Gastrocnemius medialis (tissue), 4 donors: ENCODE data around the gene NCSTN. TPM values are rescaled to one million over a fixed set of nuclear protein-coding genes. Genes with fewer than 3 reads are reported as not detected.
A peak's percentile ranks its signal among the peaks of the same experiment; 100 is the strongest.

Source experiments
- ATAC-seq, 2 donors: fragments of 150-250 bp; one replicate each; pipeline ENCODE4 v1.9.1; 2016
- DNase-seq, 2 donors: peaks; one replicate each; pipeline ENCODE4 v3.0.0-alpha.2; 2019
- H3K27ac ChIP-seq, 4 donors: fragments of 200-600 bp; sonication (generic); 1 replicate in 1 of 4; 2 replicates in 3 of 4; pipeline ENCODE4 v1.5.1; 2016 to 2018; ENCODE audit warnings: mild to moderate bottlenecking in 2 of 4, moderate library complexity in 1 of 4
- H3K27me3 ChIP-seq, 3 donors: fragments of 200-600 bp; sonication (generic) in 2 of 3; 1 replicate in 1 of 3; 2 replicates in 2 of 3; pipeline versions ENCODE4 v1.5.1 to v1.6.0; 2016 to 2019; ENCODE audit warnings: mild to moderate bottlenecking in 1 of 3, moderate library complexity in 1 of 3
- H3K36me3 ChIP-seq, 2 donors: fragments of 200-600 bp; sonication (generic) in 1 of 2; one replicate each; pipeline ENCODE4 v1.5.1; 2017 to 2018
- H3K4me1 ChIP-seq, 2 donors: fragments of 200-600 bp; sonication (generic) in 1 of 2; one replicate each; pipeline ENCODE4 v1.5.1; 2016 to 2017; ENCODE audit warnings: mild to moderate bottlenecking in 2 of 2
- H3K4me3 ChIP-seq, 4 donors: fragments of 200-600 bp; sonication (generic) in 3 of 4; 1 replicate in 1 of 4; 2 replicates in 3 of 4; pipeline ENCODE4 v1.5.1; 2016 to 2019; ENCODE audit warnings: mild to moderate bottlenecking in 2 of 4
- H3K9me3 ChIP-seq, 3 donors: fragments of 200-600 bp; sonication (generic) in 2 of 3; 1 replicate in 1 of 3; 2 replicates in 2 of 3; pipeline ENCODE4 v1.5.1; 2016 to 2019
- POLR2A ChIP-seq, 2 donors: fragments of 450-650 bp; IDR thresholded peaks; one replicate each; pipeline ENCODE4 v1.6.1; 2017; ENCODE audit warnings: antibody characterized with exemption in 2 of 2, mild to moderate bottlenecking in 2 of 2, moderate library complexity in 2 of 2
- in situ Hi-C, 4 donors: fragments of 200-750 bp; cut with MboI; loops; one replicate each; pipeline versions ENCODE4 v1.15.0 to v1.8.0; 2017; ENCODE audit warnings: low sequenced_read_pairs in 4 of 4
- intact Hi-C: fragments of 100-400 bp; cut with DNase I; formaldehyde crosslinking; loops from one replicate; pipeline ENCODE4 v1.15.1; 2023; ENCODE audit warnings: low total_unique reads
- total RNA-seq, 4 donors: library from RNA; depleted of rRNA; stranded (reverse); fragments of >200 nt; gene quantifications; one replicate each; pipeline versions ENCODE4 v1.1.0 to v1.2.3, GENCODE V29; 2016
- TF ChIP-seq, protein P1 (sequence below), 5 experiments: fragments of 450-650 bp in 3 of 5; fragments of 200-600 bp in 2 of 5; sonication (generic) in 2 of 5; IDR thresholded peaks in 4 of 5; conservative IDR thresholded peaks in 1 of 5; 1 replicate in 4 of 5; 2 replicates in 1 of 5; pipeline ENCODE4 v1.5.1; 2016 to 2019; ENCODE audit warnings: antibody characterized with exemption in 5 of 5, mild to moderate bottlenecking in 3 of 5, moderate library complexity in 3 of 5

NCSTN gene
- total RNA-seq, 4 donors from 2014 or later: 29.2 to 59.3 (median 33.2) TPM

DNA sequence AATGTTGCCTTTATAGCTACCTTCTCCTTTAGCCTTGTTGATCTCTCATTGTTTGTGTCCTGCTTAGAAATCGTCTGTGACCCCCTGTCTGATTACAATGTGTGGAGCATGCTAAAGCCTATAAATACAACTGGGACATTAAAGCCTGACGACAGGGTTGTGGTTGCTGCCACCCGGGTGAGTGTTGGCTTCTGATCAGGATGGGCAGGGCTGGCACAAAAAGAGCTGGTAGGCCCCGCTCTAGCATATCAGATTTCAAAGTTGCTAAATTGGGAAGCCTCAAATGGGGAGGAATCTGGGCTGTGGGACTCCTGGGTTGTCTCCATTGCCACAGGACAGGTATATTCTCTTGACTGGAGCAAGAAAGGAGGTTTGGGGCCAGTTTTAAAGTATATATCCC, 8.4 kb downstream of the NCSTN start:
- Histone ChIP-seq H3K4me1 (peaks cover 20 to 50% of the 10 kb centered on the region in 2 donors), H3K27ac (peak overlapping the region; percentile 84 to 88 (median 85)), H3K27me3 (no peaks in the 10 kb centered on the region), H3K36me3 (peaks cover 2 to 96% of the 10 kb centered on the region in 2 donors), H3K9me3 (no peaks in the 10 kb centered on the region), H3K4me3 (peak overlapping the region in 1 of 4 donors; percentile 7)
- TF ChIP-seq, protein P1, sequence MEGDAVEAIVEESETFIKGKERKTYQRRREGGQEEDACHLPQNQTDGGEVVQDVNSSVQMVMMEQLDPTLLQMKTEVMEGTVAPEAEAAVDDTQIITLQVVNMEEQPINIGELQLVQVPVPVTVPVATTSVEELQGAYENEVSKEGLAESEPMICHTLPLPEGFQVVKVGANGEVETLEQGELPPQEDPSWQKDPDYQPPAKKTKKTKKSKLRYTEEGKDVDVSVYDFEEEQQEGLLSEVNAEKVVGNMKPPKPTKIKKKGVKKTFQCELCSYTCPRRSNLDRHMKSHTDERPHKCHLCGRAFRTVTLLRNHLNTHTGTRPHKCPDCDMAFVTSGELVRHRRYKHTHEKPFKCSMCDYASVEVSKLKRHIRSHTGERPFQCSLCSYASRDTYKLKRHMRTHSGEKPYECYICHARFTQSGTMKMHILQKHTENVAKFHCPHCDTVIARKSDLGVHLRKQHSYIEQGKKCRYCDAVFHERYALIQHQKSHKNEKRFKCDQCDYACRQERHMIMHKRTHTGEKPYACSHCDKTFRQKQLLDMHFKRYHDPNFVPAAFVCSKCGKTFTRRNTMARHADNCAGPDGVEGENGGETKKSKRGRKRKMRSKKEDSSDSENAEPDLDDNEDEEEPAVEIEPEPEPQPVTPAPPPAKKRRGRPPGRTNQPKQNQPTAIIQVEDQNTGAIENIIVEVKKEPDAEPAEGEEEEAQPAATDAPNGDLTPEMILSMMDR (IDR thresholded peaks at IDR 0.05 in 4 of 5, conservative IDR thresholded peaks at IDR 0.05 in 1 of 5): no peak
- TF ChIP-seq POLR2A (IDR thresholded peaks at IDR 0.05): no peak
- DNase-seq: peak; percentile 56 to 84
- intact Hi-C loops (no loop called here), in situ Hi-C loops (loop anchor here in 2 of 4 donors (25.0 kb wide), 1 partner anchor 264 kb away; the partner anchor contains the start of genes IGSF8 (in 2 of the 2) and KCNJ9 (in 2 of the 2))
- ATAC-seq: peak; percentile 90 to 91

DNA sequence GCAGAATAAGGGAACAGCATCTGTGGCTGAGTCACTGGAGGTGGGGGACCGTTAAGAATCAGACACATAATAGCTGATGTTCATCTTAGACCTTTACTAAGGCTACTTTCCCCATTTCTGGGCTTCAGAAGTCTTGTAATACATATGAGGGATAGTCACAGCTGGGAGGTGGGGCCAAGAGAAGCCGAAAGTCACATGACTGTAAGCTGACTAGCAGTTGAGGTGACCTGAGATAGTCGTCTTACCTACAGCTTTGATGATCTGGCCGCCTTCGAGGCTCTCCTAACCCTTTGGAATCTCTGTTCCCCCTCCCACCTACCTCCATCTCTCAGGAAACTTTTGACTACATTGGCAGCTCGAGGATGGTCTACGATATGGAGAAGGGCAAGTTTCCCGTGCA, 9.4 kb downstream of the NCSTN start:
- intact Hi-C loops (no loop called here), in situ Hi-C loops (loop anchor here in 2 of 4 donors (25.0 kb wide), 1 partner anchor 265 kb away; the partner anchor contains the start of genes IGSF8 (in 2 of the 2) and KCNJ9 (in 2 of the 2))
- ATAC-seq (peak in 1 of 2 donors; percentile 25), DNase-seq (no peak)
- Histone ChIP-seq H3K27ac (peak overlapping the region; percentile 84 to 88 (median 85)), H3K9me3 (no peaks in the 10 kb centered on the region), H3K27me3 (no peaks in the 10 kb centered on the region), H3K4me3 (no peak overlapping the region), H3K36me3 (peaks cover 2 to 96% of the 10 kb centered on the region in 2 donors), H3K4me1 (peaks cover 20 to 50% of the 10 kb centered on the region in 2 donors)
- TF ChIP-seq, protein P1 (IDR thresholded peaks at IDR 0.05 in 4 of 5, conservative IDR thresholded peaks at IDR 0.05 in 1 of 5): no peak

DNA sequence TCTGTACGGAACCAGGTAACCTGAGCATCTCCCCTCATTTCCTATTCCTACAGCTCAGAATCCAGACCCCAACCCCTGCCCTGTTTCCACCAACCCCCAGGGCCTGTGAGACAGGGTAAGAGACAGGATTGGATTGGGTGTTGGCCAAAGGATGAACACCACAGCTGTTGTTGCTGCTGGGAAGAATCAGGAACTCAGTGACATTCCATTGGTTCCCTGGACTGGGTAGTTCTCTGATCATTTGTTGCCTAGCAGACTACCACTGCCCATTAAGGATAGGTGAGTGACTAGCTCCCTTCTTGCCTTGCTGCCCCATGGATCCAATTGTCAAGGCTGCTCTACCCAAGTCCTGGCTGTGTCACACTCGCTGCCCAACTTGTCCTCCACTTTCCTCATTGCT, 10.0 kb downstream of the NCSTN start:
- Histone ChIP-seq H3K4me1 (peaks cover 20 to 50% of the 10 kb centered on the region in 2 donors), H3K4me3 (no peak overlapping the region), H3K27me3 (no peaks in the 10 kb centered on the region), H3K27ac (peak overlapping the region; percentile 84 to 88 (median 85)), H3K9me3 (no peaks in the 10 kb centered on the region), H3K36me3 (peaks cover 2 to 96% of the 10 kb centered on the region in 2 donors)
- ATAC-seq (no peak), DNase-seq (no peak)
- no peak for TF ChIP-seq POLR2A (IDR thresholded peaks at IDR 0.05)
- TF ChIP-seq, protein P1 (IDR thresholded peaks at IDR 0.05 in 4 of 5, conservative IDR thresholded peaks at IDR 0.05 in 1 of 5): no peak
- intact Hi-C loops: no loop called here
- in situ Hi-C loops: loop anchor here in 2 of 4 donors (25.0 kb wide), 1 partner anchor 266 kb away; the partner anchor contains the start of genes IGSF8 (in 2 of the 2) and KCNJ9 (in 2 of the 2)

DNA sequence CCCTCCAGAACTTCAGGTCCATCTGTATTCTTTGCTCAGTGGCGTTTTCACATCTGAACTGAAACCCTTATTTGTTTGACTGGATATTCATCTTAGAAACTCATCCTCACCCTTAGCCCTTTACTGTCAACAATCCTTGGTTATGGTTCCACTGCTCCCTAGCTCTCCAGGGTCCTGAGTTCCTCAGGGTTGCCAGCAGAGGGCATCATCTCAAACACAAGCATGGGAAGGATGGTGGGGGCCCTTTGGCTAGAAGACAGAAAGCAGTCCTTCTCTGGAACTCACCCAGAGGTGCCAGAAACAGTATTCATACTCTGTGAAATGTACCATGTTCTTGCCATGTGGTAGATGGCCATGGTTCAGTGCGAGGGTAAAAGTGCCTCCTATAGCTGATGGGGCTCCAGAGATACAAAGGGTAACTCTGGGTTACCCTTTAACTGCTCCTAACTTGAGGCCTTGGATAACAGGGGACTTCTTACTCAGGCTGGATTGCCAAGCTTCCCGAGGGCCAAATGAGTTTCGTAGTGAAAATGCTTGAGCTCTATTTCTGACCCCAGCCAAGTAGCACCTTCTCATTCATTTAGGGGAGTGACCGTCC, 11.3 kb downstream of the NCSTN start:
- H3K27ac ChIP-seq: peak overlapping the region in 1 of 4 donors; percentile 41
- intact Hi-C loops (no loop called here), in situ Hi-C loops (loop anchor here in 2 of 4 donors (25.0 kb wide), 1 partner anchor 267 kb away; the partner anchor contains the start of genes IGSF8 (in 2 of the 2) and KCNJ9 (in 2 of the 2))
- ATAC-seq (no peak), DNase-seq (no peak)
- TF ChIP-seq POLR2A (IDR thresholded peaks at IDR 0.05): no peak
- TF ChIP-seq, protein P1 (IDR thresholded peaks at IDR 0.05 in 4 of 5, conservative IDR thresholded peaks at IDR 0.05 in 1 of 5): peak in 3 of 5 experiments; percentile 12 to 37 (median 36)
- H3K9me3 ChIP-seq: no peaks in the 10 kb centered on the region
- no peak overlapping the region for H3K4me3 ChIP-seq
- no peaks in the 10 kb centered on the region for H3K27me3 ChIP-seq
- H3K36me3 ChIP-seq: peaks cover 2 to 90% of the 10 kb centered on the region in 2 donors
- peaks cover 20 to 48% of the 10 kb centered on the region in 2 donors for H3K4me1 ChIP-seq
